ENCODE results near the gene ZC3H18. TPM values are rescaled to one million over a fixed set of nuclear protein-coding genes. Genes with fewer than 3 reads are reported as not detected.

ZC3H18 gene
- total RNA-seq, 1 experiment from 2014 or later, result 57.8 TPM

DNA sequence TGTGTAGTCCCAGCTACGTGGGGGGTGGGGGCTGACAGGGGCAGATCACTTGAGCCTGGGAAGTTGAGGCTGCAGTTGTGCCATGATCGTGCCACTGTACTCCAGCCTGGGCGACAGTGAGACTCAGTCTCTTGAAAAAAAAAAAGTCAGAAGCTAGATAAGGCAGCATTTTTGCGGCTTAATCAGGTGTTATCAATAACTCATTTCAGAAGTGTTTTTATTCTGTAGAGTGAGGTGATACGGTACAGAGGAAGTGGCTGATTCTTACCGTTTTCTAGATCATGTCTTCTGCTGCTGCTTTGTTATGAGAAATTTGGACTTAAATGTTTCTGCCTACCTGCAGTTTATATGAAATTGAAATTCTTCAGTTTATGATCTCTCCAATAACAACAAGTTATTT lies 18.6 kb downstream of the ZC3H18 start:
- Histone ChIP-seq H3K27ac (ENCODE audit: low read depth, low read length) (no peak overlapping the region), H4K20me1 (ENCODE audit: insufficient read depth) (peaks cover 8% of the 10 kb centered on the region; the same call in 1 of the 2 replicates), H3K4me2 (ENCODE audit: low read length) (no peak overlapping the region), H2AFZ (ENCODE audit: low read depth, low read length, poor library complexity, severe bottlenecking) (no peak overlapping the region), H3K36me3 (ENCODE audit: control insufficient read depth in 1 of 2, insufficient read depth in 2 of 2, low read length in 2 of 2) (peaks cover 62 to 73% of the 10 kb centered on the region in 2 experiments; a peak in 3 of 4 replicates), H3K27me3 (ENCODE audit: insufficient read depth, low read length) (no peaks in the 10 kb centered on the region), H3K4me3 (replicated peaks in 1 of 2; ENCODE audit: low read depth in 1 of 2, low read length in 2 of 2) (no peak overlapping the region), H3K9me2 (ENCODE audit: insufficient read depth) (no peaks in the 10 kb centered on the region), H3K9ac (ENCODE audit: low read length) (no peak overlapping the region), H3K4me1 (ENCODE audit: control insufficient read depth in 1 of 2, insufficient read depth in 2 of 2, low read length in 2 of 2) (no peaks in the 10 kb centered on the region), H3K9me3 (ENCODE audit: control insufficient read depth in 1 of 2, insufficient read depth in 1 of 2, low read depth in 1 of 2, low read length in 2 of 2) (no peaks in the 10 kb centered on the region), H3K79me2 (ENCODE audit: insufficient read depth, low read length) (peaks cover 85% of the 10 kb centered on the region)
- no TSS peak for BruUV-seq (replicated peaks)
- RAD21 ChIA-PET (ENCODE audit: low non-redundant PET in 1 of 2, low total read pairs in 2 of 2, uncharacterized antibody in 2 of 2, unreplicated experiment in 2 of 2), result no interaction called here
- POLR2A ChIA-PET, result no interaction called here
- intact Hi-C loops (cut with micrococcal nuclease), result no loop called here
- TF ChIP-seq ZFX (IDR thresholded peaks at IDR 0.05) (no peak), ZBTB33 (IDR thresholded peaks at IDR 0.05; ENCODE audit: extremely low read depth, insufficient replicate concordance, low read length) (no peak), POLR2AphosphoS5 (IDR thresholded peaks at IDR 0.05; ENCODE audit: low read depth, low read length) (no peak), JUND (IDR thresholded peaks at IDR 0.05) (no peak), SRF (IDR thresholded peaks at IDR 0.05; ENCODE audit: low read depth) (no peak), RAD21 (IDR thresholded peaks at IDR 0.05; ENCODE audit: low read depth) (no peak)
- no peak for ATAC-seq
- DNase-seq (ENCODE audit: low read depth, low spot score), result no peak
- CTCF ChIA-PET, result no interaction called here

DNA sequence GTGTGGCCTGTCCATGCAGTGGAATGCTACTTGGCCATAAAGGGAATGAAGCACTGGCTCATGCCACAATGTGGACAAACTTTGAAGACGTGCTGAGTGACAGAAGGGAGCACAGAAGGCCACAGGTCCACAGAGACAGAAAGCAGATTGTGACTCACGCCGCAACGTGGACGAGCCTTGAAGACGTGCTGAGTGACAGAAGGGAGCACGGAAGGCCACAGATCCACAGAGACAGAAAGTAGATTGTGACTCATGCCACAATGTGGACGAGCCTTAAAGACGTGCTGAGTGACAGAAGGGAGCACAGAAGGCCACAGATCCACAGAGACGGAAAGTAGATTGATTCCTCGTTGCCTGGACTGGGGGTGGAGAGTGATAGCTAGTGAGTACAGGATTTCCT lies 19.2 kb downstream of the ZC3H18 start:
- H3K79me2 ChIP-seq (ENCODE audit: insufficient read depth, low read length), result peaks cover 85% of the 10 kb centered on the region
- ATAC-seq, result no peak
- H3K9me2 ChIP-seq (ENCODE audit: insufficient read depth), result no peaks in the 10 kb centered on the region
- TF ChIP-seq POLR2AphosphoS5 (IDR thresholded peaks at IDR 0.05; ENCODE audit: low read depth, low read length), result no peak
- TF ChIP-seq, protein P1, sequence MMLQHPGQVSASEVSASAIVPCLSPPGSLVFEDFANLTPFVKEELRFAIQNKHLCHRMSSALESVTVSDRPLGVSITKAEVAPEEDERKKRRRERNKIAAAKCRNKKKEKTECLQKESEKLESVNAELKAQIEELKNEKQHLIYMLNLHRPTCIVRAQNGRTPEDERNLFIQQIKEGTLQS (IDR thresholded peaks at IDR 0.05), result no peak
- no peak for TF ChIP-seq MAX (IDR thresholded peaks at IDR 0.05)
- TF ChIP-seq CBX3 (IDR thresholded peaks at IDR 0.05; ENCODE audit: low read depth), result no peak
- TF ChIP-seq ZFX (IDR thresholded peaks at IDR 0.05), result no peak
- TF ChIP-seq SRF (IDR thresholded peaks at IDR 0.05; ENCODE audit: low read depth), result no peak
- no peak for TF ChIP-seq SP1 (IDR thresholded peaks at IDR 0.05; ENCODE audit: low read depth)
- TF ChIP-seq, protein P2, sequence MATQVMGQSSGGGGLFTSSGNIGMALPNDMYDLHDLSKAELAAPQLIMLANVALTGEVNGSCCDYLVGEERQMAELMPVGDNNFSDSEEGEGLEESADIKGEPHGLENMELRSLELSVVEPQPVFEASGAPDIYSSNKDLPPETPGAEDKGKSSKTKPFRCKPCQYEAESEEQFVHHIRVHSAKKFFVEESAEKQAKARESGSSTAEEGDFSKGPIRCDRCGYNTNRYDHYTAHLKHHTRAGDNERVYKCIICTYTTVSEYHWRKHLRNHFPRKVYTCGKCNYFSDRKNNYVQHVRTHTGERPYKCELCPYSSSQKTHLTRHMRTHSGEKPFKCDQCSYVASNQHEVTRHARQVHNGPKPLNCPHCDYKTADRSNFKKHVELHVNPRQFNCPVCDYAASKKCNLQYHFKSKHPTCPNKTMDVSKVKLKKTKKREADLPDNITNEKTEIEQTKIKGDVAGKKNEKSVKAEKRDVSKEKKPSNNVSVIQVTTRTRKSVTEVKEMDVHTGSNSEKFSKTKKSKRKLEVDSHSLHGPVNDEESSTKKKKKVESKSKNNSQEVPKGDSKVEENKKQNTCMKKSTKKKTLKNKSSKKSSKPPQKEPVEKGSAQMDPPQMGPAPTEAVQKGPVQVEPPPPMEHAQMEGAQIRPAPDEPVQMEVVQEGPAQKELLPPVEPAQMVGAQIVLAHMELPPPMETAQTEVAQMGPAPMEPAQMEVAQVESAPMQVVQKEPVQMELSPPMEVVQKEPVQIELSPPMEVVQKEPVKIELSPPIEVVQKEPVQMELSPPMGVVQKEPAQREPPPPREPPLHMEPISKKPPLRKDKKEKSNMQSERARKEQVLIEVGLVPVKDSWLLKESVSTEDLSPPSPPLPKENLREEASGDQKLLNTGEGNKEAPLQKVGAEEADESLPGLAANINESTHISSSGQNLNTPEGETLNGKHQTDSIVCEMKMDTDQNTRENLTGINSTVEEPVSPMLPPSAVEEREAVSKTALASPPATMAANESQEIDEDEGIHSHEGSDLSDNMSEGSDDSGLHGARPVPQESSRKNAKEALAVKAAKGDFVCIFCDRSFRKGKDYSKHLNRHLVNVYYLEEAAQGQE (IDR thresholded peaks at IDR 0.05; ENCODE audit: low read depth), result no peak
- TF ChIP-seq POLR2A (IDR thresholded peaks at IDR 0.05; ENCODE audit: borderline replicate concordance, extremely low read depth, insufficient read depth, insufficient read length), result no peak
- no peak for TF ChIP-seq SIN3A (IDR thresholded peaks at IDR 0.05; ENCODE audit: low read depth)
- no peak for TF ChIP-seq ZBTB33 (IDR thresholded peaks at IDR 0.05; ENCODE audit: extremely low read depth, insufficient replicate concordance, low read length)
- H4K20me1 ChIP-seq (ENCODE audit: insufficient read depth), result peaks cover 8% of the 10 kb centered on the region; the same call in 1 of the 2 replicates
- H3K9ac ChIP-seq (ENCODE audit: low read length), result no peak overlapping the region
- H3K36me3 ChIP-seq (ENCODE audit: control insufficient read depth in 1 of 2, insufficient read depth in 2 of 2, low read length in 2 of 2), result peaks cover 61 to 75% of the 10 kb centered on the region in 2 experiments; a peak in 3 of 4 replicates
- no peaks in the 10 kb centered on the region for H3K9me3 ChIP-seq (ENCODE audit: control insufficient read depth in 1 of 2, insufficient read depth in 1 of 2, low read depth in 1 of 2, low read length in 2 of 2)
- ChIA-PET RAD21 (ENCODE audit: low non-redundant PET in 1 of 2, low total read pairs in 2 of 2, uncharacterized antibody in 2 of 2, unreplicated experiment in 2 of 2) (interaction anchor here in 1 of 2 experiments (0.6 kb wide), 1 partner anchor 180 kb away, joined by 4 read pairs; no protein-coding TSS in a partner anchor), CTCF (no interaction called here), POLR2A (no interaction called here)
- H2AFZ ChIP-seq (ENCODE audit: low read depth, low read length, poor library complexity, severe bottlenecking), result no peak overlapping the region
- H3K4me2 ChIP-seq (ENCODE audit: low read length), result no peak overlapping the region
- no peaks in the 10 kb centered on the region for H3K27me3 ChIP-seq (ENCODE audit: insufficient read depth, low read length)
- no peak for DNase-seq (ENCODE audit: low read depth, low spot score)
- H3K4me3 ChIP-seq (replicated peaks in 1 of 2; ENCODE audit: low read depth in 1 of 2, low read length in 2 of 2), result no peak overlapping the region
- H3K4me1 ChIP-seq (ENCODE audit: control insufficient read depth in 1 of 2, insufficient read depth in 2 of 2, low read length in 2 of 2), result no peaks in the 10 kb centered on the region
- intact Hi-C loops (cut with micrococcal nuclease), result no loop called here
- no peak overlapping the region for H3K27ac ChIP-seq (ENCODE audit: low read depth, low read length)
- BruUV-seq (replicated peaks), result no TSS peak
